Adrenal gland (tissue), 5 donors: ENCODE measurements around the gene HPS4.

Experiments
- POLR2A ChIP-seq, 2 donors: fragments of 450-650 bp; IDR thresholded peaks; one replicate each; pipeline ENCODE4 v1.6.1; 2017; ENCODE audit warnings: antibody characterized with exemption in 2 of 2, mild to moderate bottlenecking in 2 of 2, moderate library complexity in 1 of 2
- TF ChIP-seq, protein P1 (sequence below), 6 experiments: fragments of 450-650 bp in 4 of 6; fragments of 200-600 bp in 2 of 6; sonication (generic) in 1 of 6; IDR thresholded peaks; 1 replicate in 5 of 6; 2 replicates in 1 of 6; pipeline versions ENCODE4 v1.5.1 to v1.8.0; 2016 to 2021; ENCODE audit warnings: antibody characterized with exemption in 6 of 6, mild to moderate bottlenecking in 2 of 6, moderate library complexity in 1 of 6
- donor health status: DM: no; HTN: no; CAD: no.

DNA sequence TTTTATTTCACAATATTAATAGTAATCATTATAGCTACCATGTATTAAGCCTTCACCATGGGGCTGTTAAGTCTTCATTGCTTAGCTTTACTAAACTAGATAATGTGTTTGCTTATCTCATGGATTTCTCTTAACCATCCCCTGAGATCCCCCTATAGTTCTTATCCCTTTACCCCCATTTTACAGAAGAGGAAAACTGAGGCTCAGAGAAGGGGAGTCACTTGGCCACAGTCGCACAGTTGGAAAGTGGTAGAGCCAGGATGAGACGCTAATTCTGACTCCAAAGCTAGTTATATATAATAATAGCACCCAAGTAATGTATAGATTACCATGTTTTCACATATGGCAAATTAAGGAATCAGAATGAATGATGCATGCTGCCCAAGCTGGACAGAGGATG is 38.4 kb upstream of the HPS4 start:
- TF ChIP-seq POLR2A (IDR thresholded peaks at IDR 0.05) = no peak
- TF ChIP-seq, protein P1, sequence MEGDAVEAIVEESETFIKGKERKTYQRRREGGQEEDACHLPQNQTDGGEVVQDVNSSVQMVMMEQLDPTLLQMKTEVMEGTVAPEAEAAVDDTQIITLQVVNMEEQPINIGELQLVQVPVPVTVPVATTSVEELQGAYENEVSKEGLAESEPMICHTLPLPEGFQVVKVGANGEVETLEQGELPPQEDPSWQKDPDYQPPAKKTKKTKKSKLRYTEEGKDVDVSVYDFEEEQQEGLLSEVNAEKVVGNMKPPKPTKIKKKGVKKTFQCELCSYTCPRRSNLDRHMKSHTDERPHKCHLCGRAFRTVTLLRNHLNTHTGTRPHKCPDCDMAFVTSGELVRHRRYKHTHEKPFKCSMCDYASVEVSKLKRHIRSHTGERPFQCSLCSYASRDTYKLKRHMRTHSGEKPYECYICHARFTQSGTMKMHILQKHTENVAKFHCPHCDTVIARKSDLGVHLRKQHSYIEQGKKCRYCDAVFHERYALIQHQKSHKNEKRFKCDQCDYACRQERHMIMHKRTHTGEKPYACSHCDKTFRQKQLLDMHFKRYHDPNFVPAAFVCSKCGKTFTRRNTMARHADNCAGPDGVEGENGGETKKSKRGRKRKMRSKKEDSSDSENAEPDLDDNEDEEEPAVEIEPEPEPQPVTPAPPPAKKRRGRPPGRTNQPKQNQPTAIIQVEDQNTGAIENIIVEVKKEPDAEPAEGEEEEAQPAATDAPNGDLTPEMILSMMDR (IDR thresholded peaks at IDR 0.05) = no peak
